GM23248 (cell line): ENCODE results near the gene RAB6B. TPM values are rescaled to one million over a fixed set of nuclear protein-coding genes. Genes with fewer than 3 reads are reported as not detected.

ENCODE experiments used
- DNase-seq: peaks from one replicate; pipeline ENCODE4 v3.0.0-alpha.2; 2015
- H2AFZ ChIP-seq: fragments of 200-600 bp; sonication (generic); 2 replicates; pipeline ENCODE4 v1.6.1; 2016; ENCODE audit warnings: antibody characterized with exemption
- H3F3A ChIP-seq: fragments of 200-600 bp; sonication (generic); 2 replicates; pipeline ENCODE4 v1.6.1; 2016; ENCODE audit warnings: mild to moderate bottlenecking, antibody characterized with exemption, mixed run types; ENCODE audit not compliant: insufficient read depth
- H3K27ac ChIP-seq: fragments of 200-600 bp; sonication (generic); 2 replicates; pipeline ENCODE4 v1.5.1; 2016; ENCODE audit warnings: mild to moderate bottlenecking
- H3K27me3 ChIP-seq: fragments of 200-600 bp; sonication (generic); replicated peaks from 2 replicates; pipeline ENCODE4 v1.6.1; 2016; ENCODE audit warnings: mild to moderate bottlenecking; ENCODE audit not compliant: insufficient read depth
- H3K36me3 ChIP-seq: fragments of 200-600 bp; sonication (generic); 2 replicates; pipeline ENCODE4 v1.6.1; 2016; ENCODE audit warnings: low read depth, mild to moderate bottlenecking
- H3K4me1 ChIP-seq: fragments of 200-600 bp; sonication (generic); 2 replicates; pipeline ENCODE4 v1.6.1; 2016; ENCODE audit warnings: mild to moderate bottlenecking; ENCODE audit not compliant: insufficient read depth
- H3K4me2 ChIP-seq: fragments of 200-600 bp; sonication (generic); one replicate; pipeline ENCODE4 v1.6.1; 2016; ENCODE audit warnings: mild to moderate bottlenecking; ENCODE audit not compliant: unreplicated experiment
- H3K4me3 ChIP-seq: fragments of 200-600 bp; sonication (generic); 2 replicates; pipeline ENCODE4 v1.5.1; 2016; ENCODE audit warnings: mild to moderate bottlenecking
- H3K79me2 ChIP-seq: fragments of 200-600 bp; sonication (generic); 2 replicates; pipeline ENCODE4 v1.6.1; 2016; ENCODE audit warnings: mild to moderate bottlenecking; ENCODE audit not compliant: insufficient read depth
- H3K9ac ChIP-seq: fragments of 200-600 bp; sonication (generic); 2 replicates; pipeline ENCODE4 v1.6.1; 2016; ENCODE audit warnings: mild to moderate bottlenecking
- H3K9me2 ChIP-seq: fragments of 200-600 bp; sonication (generic); 2 replicates; pipeline ENCODE4 v1.6.1; 2016; ENCODE audit warnings: mixed run types, mild to moderate bottlenecking, moderate library complexity; ENCODE audit not compliant: insufficient read depth
- H3K9me3 ChIP-seq: fragments of 200-600 bp; sonication (generic); one replicate; pipeline ENCODE4 v1.6.1; 2017; ENCODE audit warnings: low read depth
- H4K20me1 ChIP-seq: fragments of 200-600 bp; sonication (generic); 2 replicates; pipeline ENCODE4 v1.6.0; 2016; ENCODE audit not compliant: insufficient read depth
- EZH2 ChIP-seq: fragments of 200-600 bp; sonication (generic); IDR thresholded peaks from 2 replicates; pipeline ENCODE4 v1.6.1; 2018; ENCODE audit warnings: antibody characterized with exemption, mild to moderate bottlenecking; ENCODE audit not compliant: insufficient read depth, poor library complexity, severe bottlenecking
- EZH2phosphoT487 ChIP-seq: fragments of 200-600 bp; sonication (generic); IDR thresholded peaks from 2 replicates; pipeline ENCODE4 v1.6.1; 2018; ENCODE audit warnings: antibody characterized with exemption, moderate library complexity, mild to moderate bottlenecking, low read depth; ENCODE audit not compliant: insufficient read depth
- WGBS, 2 experiments: methylation state at CpG; one replicate each; pipeline ENCODE4 v1.1.6; 2015 to 2017; ENCODE audit warnings: low lambda C conversion rate in 2 of 2, low coverage in 1 of 2; ENCODE audit errors: missing lambda C conversion rate in 2 of 2; 5-methylcytosine and 5-hydroxymethylcytosine counted together
- in situ Hi-C: fragments of 300-500 bp; cut with MboI; formaldehyde crosslinking; loops from 2 replicates; pipeline ENCODE4 v1.15.0; 2020
- polyA plus RNA-seq: library from polyadenylated mRNA; unstranded; fragments of >200 nt; fragmentation: Nextera tagmentation; extraction: Ambion mirVana; gene quantifications from 2 replicates; pipeline ENCODE4 v1.2.1, GENCODE V29; 2016
- total RNA-seq: library from RNA; depleted of rRNA; stranded (reverse); fragments of >200 nt; shearing (Covaris generic); gene quantifications from 2 replicates; pipeline ENCODE4 v1.2.3, GENCODE V29; 2014

RAB6B gene
- total and polyA plus RNA-seq, 2 experiments from 2014 or later, result 0.59 to 0.76 TPM

DNA sequence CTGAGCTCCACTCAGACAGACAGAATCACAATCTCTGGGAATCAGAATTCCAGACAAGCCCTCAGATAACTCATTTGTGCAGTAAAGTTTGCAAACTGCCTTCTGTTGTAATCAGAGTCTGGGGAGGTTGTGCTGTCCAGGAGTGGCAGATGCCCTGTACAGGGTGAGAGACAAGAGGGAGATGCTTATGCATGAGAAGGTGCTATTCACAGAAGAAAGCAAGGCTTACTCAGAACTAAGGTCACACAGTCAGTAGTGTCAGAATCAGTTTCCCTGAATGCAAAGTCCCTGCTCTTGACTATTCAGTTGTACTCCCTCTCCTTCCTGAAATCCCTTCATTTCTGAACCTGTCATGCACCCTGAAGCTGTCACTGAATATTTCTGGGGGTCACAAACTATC lies 46.3 kb downstream of the RAB6B start:
- Histone ChIP-seq H4K20me1 (no peaks in the 10 kb centered on the region), H3F3A (no peaks in the 10 kb centered on the region), H3K9me2 (no peaks in the 10 kb centered on the region), H3K36me3 (no peaks in the 10 kb centered on the region), H3K9ac (no peak overlapping the region), H3K27ac (no peak overlapping the region), H3K4me1 (no peaks in the 10 kb centered on the region), H3K4me2 (no peak overlapping the region), H3K27me3 (no peaks in the 10 kb centered on the region; the same call in 1 of the 2 replicates), H3K79me2 (no peaks in the 10 kb centered on the region), H2AFZ (no peak overlapping the region), H3K4me3 (no peak overlapping the region), H3K9me3 (no peaks in the 10 kb centered on the region)
- in situ Hi-C loops, result no loop called here
- no peak for TF ChIP-seq EZH2
- TF ChIP-seq EZH2phosphoT487, result no peak
- no peak for DNase-seq

DNA sequence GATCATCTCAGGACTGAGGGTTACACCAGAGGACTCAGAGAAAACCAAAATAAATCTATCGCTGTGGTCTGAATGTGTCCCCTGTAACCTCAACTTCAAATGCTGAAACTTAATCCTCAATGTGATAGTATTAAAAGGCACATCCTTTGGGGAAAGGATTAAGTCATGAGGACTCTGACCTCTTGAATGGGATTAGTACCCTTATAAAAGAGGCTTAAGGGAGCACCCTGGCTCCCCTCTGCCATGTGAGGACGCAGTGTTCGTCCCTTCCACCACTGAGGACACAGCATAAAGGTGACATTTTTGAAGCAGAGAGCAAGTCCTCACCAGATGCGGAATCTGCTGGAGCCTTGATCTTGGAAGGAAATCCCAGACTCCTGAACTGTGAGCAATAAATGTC lies 50.6 kb downstream of the RAB6B start:
- H3F3A ChIP-seq, result no peaks in the 10 kb centered on the region
- H3K9ac ChIP-seq, result no peak overlapping the region
- H3K9me2 ChIP-seq, result no peaks in the 10 kb centered on the region
- no peak overlapping the region for H2AFZ ChIP-seq
- in situ Hi-C loops, result no loop called here
- H3K4me1 ChIP-seq, result no peaks in the 10 kb centered on the region
- no peaks in the 10 kb centered on the region for H3K36me3 ChIP-seq
- no peaks in the 10 kb centered on the region for H3K79me2 ChIP-seq
- no peak for DNase-seq
- WGBS, 2 experiments, result 83 to 84% methylated on average over 4 of the region's 4 CpGs
- H3K27ac ChIP-seq, result no peak overlapping the region
- H3K4me3 ChIP-seq, result no peak overlapping the region
- H3K9me3 ChIP-seq, result no peaks in the 10 kb centered on the region
- H4K20me1 ChIP-seq, result no peaks in the 10 kb centered on the region
- no peaks in the 10 kb centered on the region; the same call in 1 of the 2 replicates for H3K27me3 ChIP-seq
- no peak overlapping the region for H3K4me2 ChIP-seq
- TF ChIP-seq EZH2 (no peak), EZH2phosphoT487 (no peak)

DNA sequence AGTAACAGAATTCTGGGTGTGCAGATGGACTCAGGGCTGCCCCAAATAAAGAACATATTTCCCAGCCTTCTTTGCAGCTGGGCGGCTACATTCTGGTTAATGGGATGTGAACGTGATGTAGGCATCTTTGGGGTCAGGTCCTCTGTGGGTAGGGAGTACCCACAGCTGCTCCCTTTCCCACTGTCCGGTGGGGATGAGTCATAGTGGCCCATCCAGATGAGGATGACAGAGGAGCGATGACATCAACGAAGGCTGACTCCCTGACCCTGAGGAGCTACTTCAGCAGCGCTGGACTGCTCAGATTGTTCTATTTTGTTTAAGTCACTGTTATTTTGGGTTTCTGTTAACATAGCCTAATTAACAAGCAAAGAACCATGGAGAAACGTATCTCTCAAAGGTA lies 52.0 kb downstream of the RAB6B start:
- H3K4me3 ChIP-seq, result no peak overlapping the region
- no peaks in the 10 kb centered on the region for H3K9me2 ChIP-seq
- H3K27ac ChIP-seq, result no peak overlapping the region
- no peaks in the 10 kb centered on the region for H3K4me1 ChIP-seq
- DNase-seq, result peak; percentile 34
- no peaks in the 10 kb centered on the region for H3K9me3 ChIP-seq
- TF ChIP-seq EZH2 (no peak), EZH2phosphoT487 (no peak)
- no peaks in the 10 kb centered on the region; the same call in 1 of the 2 replicates for H3K27me3 ChIP-seq
- no peak overlapping the region for H2AFZ ChIP-seq
- H3K79me2 ChIP-seq, result no peaks in the 10 kb centered on the region
- H4K20me1 ChIP-seq, result no peaks in the 10 kb centered on the region
- H3K36me3 ChIP-seq, result no peaks in the 10 kb centered on the region
- no peaks in the 10 kb centered on the region for H3F3A ChIP-seq
- in situ Hi-C loops, result no loop called here
- H3K9ac ChIP-seq, result no peak overlapping the region
- H3K4me2 ChIP-seq, result no peak overlapping the region
- WGBS, 2 experiments, result 59 to 65% methylated on average over 7 of the region's 7 CpGs

DNA sequence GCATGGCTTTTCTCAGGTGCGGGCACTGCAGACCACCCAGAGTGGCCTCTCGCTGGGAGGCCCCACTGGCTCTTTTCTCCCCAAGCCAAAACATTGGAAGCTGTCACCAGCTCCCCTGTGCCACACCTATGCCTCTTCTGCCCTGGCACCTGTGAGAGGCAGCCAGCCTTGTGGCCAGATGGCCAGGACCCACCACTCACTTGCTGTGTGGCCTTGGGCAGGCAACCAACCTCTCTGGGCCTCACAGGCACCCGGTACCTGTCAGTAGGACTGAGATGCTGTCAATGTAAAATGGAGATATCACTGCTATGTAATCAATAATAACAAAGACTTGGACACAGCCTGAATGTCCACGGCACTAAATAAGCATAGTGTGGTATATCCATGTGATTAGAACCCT lies 53.5 kb downstream of the RAB6B start:
- H3K4me1 ChIP-seq, result no peaks in the 10 kb centered on the region
- H3F3A ChIP-seq, result no peaks in the 10 kb centered on the region
- no peak overlapping the region for H2AFZ ChIP-seq
- no peak overlapping the region for H3K4me2 ChIP-seq
- H4K20me1 ChIP-seq, result no peaks in the 10 kb centered on the region
- no peaks in the 10 kb centered on the region for H3K9me2 ChIP-seq
- H3K27me3 ChIP-seq, result no peaks in the 10 kb centered on the region
- in situ Hi-C loops, result no loop called here
- TF ChIP-seq EZH2, result no peak
- no peaks in the 10 kb centered on the region for H3K9me3 ChIP-seq
- DNase-seq, result no peak
- 64 to 65% methylated on average over 4 of the region's 4 CpGs for WGBS, 2 experiments
- H3K27ac ChIP-seq, result no peak overlapping the region
- no peaks in the 10 kb centered on the region for H3K79me2 ChIP-seq
- no peak overlapping the region for H3K4me3 ChIP-seq
- no peaks in the 10 kb centered on the region for H3K36me3 ChIP-seq
- no peak overlapping the region for H3K9ac ChIP-seq

DNA sequence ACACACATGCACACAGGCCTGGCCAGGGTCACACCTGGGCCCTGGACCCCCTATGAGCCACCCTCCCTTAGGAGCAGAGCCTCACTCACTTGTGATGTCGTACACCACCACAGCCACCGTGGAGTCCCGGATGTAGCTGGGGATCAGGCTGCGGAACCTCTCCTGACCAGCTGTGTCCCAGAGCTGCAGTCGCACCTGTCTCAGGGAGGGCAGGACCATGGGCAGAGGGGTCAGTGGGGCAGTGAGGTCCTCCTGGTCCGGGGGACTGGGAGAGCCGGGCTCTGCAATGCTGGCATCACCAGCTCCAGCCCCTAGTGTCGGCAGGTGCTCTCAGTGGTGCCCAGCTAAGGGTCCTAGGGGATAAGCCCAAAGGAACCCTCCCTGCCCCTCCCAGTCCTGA lies 54.5 kb downstream of the RAB6B start:
- Histone ChIP-seq H4K20me1 (no peaks in the 10 kb centered on the region), H3K27ac (no peak overlapping the region), H3F3A (no peaks in the 10 kb centered on the region), H3K9me2 (no peaks in the 10 kb centered on the region), H3K4me3 (no peak overlapping the region), H2AFZ (no peak overlapping the region), H3K79me2 (no peaks in the 10 kb centered on the region), H3K9me3 (no peaks in the 10 kb centered on the region), H3K27me3 (no peaks in the 10 kb centered on the region), H3K4me2 (no peak overlapping the region), H3K4me1 (no peaks in the 10 kb centered on the region), H3K36me3 (no peaks in the 10 kb centered on the region), H3K9ac (no peak overlapping the region)
- TF ChIP-seq EZH2 (no peak), EZH2phosphoT487 (no peak)
- in situ Hi-C loops, result no loop called here
- WGBS, 2 experiments, result 59 to 63% methylated on average over 8 of the region's 8 CpGs
- DNase-seq, result no peak
